HCT116 (cell line): ENCODE results near the gene LRP1B.

ENCODE experiments used
- CEBPB ChIP-seq: IDR thresholded peaks from 2 replicates; pipeline ENCODE4 v1.6.1; 2012; ENCODE audit warnings: low read depth
- CTCF ChIP-seq, 3 experiments: fragments of 200-600 bp in 1 of 3; sonication (generic) in 1 of 3; IDR thresholded peaks in 2 of 3; conservative IDR thresholded peaks in 1 of 3; 2 replicates each; pipeline ENCODE4 v1.5.1; 2012 to 2017; ENCODE audit warnings: low read depth in 2 of 3, low read length in 2 of 3, antibody characterized with exemption in 1 of 3, borderline replicate concordance in 1 of 3, control low read depth in 1 of 3, mild to moderate bottlenecking in 1 of 3, mixed read lengths in 1 of 3, mixed run types in 1 of 3, moderate library complexity in 1 of 3; ENCODE audit not compliant: insufficient read depth in 1 of 3
- EZH2 ChIP-seq: fragments of 200-600 bp; sonication (generic); IDR thresholded peaks from 2 replicates; pipeline ENCODE4 v1.6.1; 2017; ENCODE audit warnings: antibody characterized with exemption, mixed run types
- EZH2phosphoT487 ChIP-seq: fragments of 200-600 bp; IDR thresholded peaks from 2 replicates; pipeline ENCODE4 v1.6.1; 2018; ENCODE audit warnings: antibody characterized with exemption, borderline replicate concordance
- POLR2A ChIP-seq: IDR thresholded peaks from 2 replicates; pipeline ENCODE4 v1.7.0; 2011; ENCODE audit warnings: borderline replicate concordance; ENCODE audit not compliant: insufficient read depth, insufficient read length; ENCODE audit errors: extremely low read depth
- POLR2AphosphoS5 ChIP-seq: IDR thresholded peaks from 2 replicates; pipeline ENCODE4 v1.6.1; 2011; ENCODE audit warnings: mild to moderate bottlenecking, low read depth, low read length, moderate library complexity
- SP1 ChIP-seq: IDR thresholded peaks from 2 replicates; pipeline ENCODE4 v1.6.1; 2012; ENCODE audit warnings: low read depth
- SRF ChIP-seq: IDR thresholded peaks from 2 replicates; pipeline ENCODE4 v1.6.1; 2012; ENCODE audit warnings: low read depth
- YY1 ChIP-seq: IDR thresholded peaks from 2 replicates; pipeline ENCODE4 v1.6.1; 2011; ENCODE audit warnings: low read length, low read depth, moderate library complexity, mild to moderate bottlenecking; ENCODE audit not compliant: insufficient replicate concordance; ENCODE audit errors: extremely low read depth

GRCh38 chr2:140353541-140353940 lies 1777.3 kb downstream of the LRP1B start:
- TF ChIP-seq CTCF (IDR thresholded peaks at IDR 0.05 in 2 of 3, conservative IDR thresholded peaks at IDR 0.05 in 1 of 3; ENCODE audit: borderline replicate concordance in 1 of 3, insufficient read depth in 1 of 3, low read depth in 2 of 3, low read length in 2 of 3): no peak
- no peak for TF ChIP-seq POLR2A
- TF ChIP-seq CEBPB: no peak
- no peak for TF ChIP-seq EZH2
- no peak for TF ChIP-seq YY1
- peak; percentile 72 for TF ChIP-seq SRF
- no peak for TF ChIP-seq EZH2phosphoT487
- TF ChIP-seq SP1: no peak
- no peak for TF ChIP-seq POLR2AphosphoS5
